Gastrocnemius medialis (tissue), 4 donors: Measurements from ENCODE around the gene GLB1L. TPM values are rescaled to one million over a fixed set of nuclear protein-coding genes. Genes with fewer than 3 reads are reported as not detected.

ENCODE experiments used
- ATAC-seq, 2 donors: fragments of 150-250 bp; one replicate each; pipeline ENCODE4 v1.9.1; 2016
- DNase-seq, 2 donors: peaks; one replicate each; pipeline ENCODE4 v3.0.0-alpha.2; 2019
- H3K27ac ChIP-seq, 4 donors: fragments of 200-600 bp; sonication (generic); 1 replicate in 1 of 4; 2 replicates in 3 of 4; pipeline ENCODE4 v1.5.1; 2016 to 2018; ENCODE audit warnings: mild to moderate bottlenecking in 2 of 4, moderate library complexity in 1 of 4
- H3K27me3 ChIP-seq, 3 donors: fragments of 200-600 bp; sonication (generic) in 2 of 3; 1 replicate in 1 of 3; 2 replicates in 2 of 3; pipeline versions ENCODE4 v1.5.1 to v1.6.0; 2016 to 2019; ENCODE audit warnings: mild to moderate bottlenecking in 1 of 3, moderate library complexity in 1 of 3
- H3K36me3 ChIP-seq, 2 donors: fragments of 200-600 bp; sonication (generic) in 1 of 2; one replicate each; pipeline ENCODE4 v1.5.1; 2017 to 2018
- H3K4me1 ChIP-seq, 2 donors: fragments of 200-600 bp; sonication (generic) in 1 of 2; one replicate each; pipeline ENCODE4 v1.5.1; 2016 to 2017; ENCODE audit warnings: mild to moderate bottlenecking in 2 of 2
- H3K4me3 ChIP-seq, 4 donors: fragments of 200-600 bp; sonication (generic) in 3 of 4; 1 replicate in 1 of 4; 2 replicates in 3 of 4; pipeline ENCODE4 v1.5.1; 2016 to 2019; ENCODE audit warnings: mild to moderate bottlenecking in 2 of 4
- H3K9me3 ChIP-seq, 3 donors: fragments of 200-600 bp; sonication (generic) in 2 of 3; 1 replicate in 1 of 3; 2 replicates in 2 of 3; pipeline ENCODE4 v1.5.1; 2016 to 2019
- POLR2A ChIP-seq, 2 donors: fragments of 450-650 bp; IDR thresholded peaks; one replicate each; pipeline ENCODE4 v1.6.1; 2017; ENCODE audit warnings: antibody characterized with exemption in 2 of 2, mild to moderate bottlenecking in 2 of 2, moderate library complexity in 2 of 2
- in situ Hi-C, 4 donors: fragments of 200-750 bp; cut with MboI; loops; one replicate each; pipeline versions ENCODE4 v1.15.0 to v1.8.0; 2017; ENCODE audit warnings: low sequenced_read_pairs in 4 of 4
- intact Hi-C: fragments of 100-400 bp; cut with DNase I; formaldehyde crosslinking; loops from one replicate; pipeline ENCODE4 v1.15.1; 2023; ENCODE audit warnings: low total_unique reads
- total RNA-seq, 4 donors: library from RNA; depleted of rRNA; stranded (reverse); fragments of >200 nt; gene quantifications; one replicate each; pipeline versions ENCODE4 v1.1.0 to v1.2.3, GENCODE V29; 2016
- TF ChIP-seq, protein P1 (sequence below), 5 experiments: fragments of 450-650 bp in 3 of 5; fragments of 200-600 bp in 2 of 5; sonication (generic) in 2 of 5; IDR thresholded peaks in 4 of 5; conservative IDR thresholded peaks in 1 of 5; 1 replicate in 4 of 5; 2 replicates in 1 of 5; pipeline ENCODE4 v1.5.1; 2016 to 2019; ENCODE audit warnings: antibody characterized with exemption in 5 of 5, mild to moderate bottlenecking in 3 of 5, moderate library complexity in 3 of 5

GLB1L gene
- total RNA-seq, 4 donors from 2014 or later, result 1.0 to 3.6 (median 1.3) TPM

DNA sequence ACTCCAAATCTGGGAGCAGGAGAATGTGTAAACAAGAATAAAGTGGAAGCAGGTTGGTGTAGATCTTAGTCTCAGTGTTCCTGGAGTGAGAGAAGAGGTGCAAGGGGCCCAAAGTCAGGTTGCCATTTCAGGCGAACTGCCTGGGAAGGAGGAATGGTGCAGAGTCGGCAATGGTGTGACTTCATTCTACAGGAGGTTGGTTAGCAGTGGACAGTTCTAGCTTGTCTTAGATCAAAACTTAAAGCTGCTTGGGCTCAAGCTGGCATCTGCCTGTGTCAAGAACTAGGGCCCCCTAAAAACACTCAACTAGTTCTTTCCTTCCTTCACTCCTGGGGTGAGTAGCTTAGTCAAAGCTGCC is 3.6 kb upstream of the GLB1L start:
- intact Hi-C loops (loop anchor here (5.0 kb wide), 1 partner anchor 348 kb away; the partner anchor contains the start of gene STK11IP), in situ Hi-C loops (no loop called here)
- Histone ChIP-seq H3K4me3 (peak overlapping the region in 3 of 4 donors; percentile 7 to 37 (median 24)), H3K36me3 (peaks cover 0 to 33% of the 10 kb centered on the region in 2 donors), H3K9me3 (no peaks in the 10 kb centered on the region), H3K4me1 (peaks cover 66 to 79% of the 10 kb centered on the region in 2 donors), H3K27me3 (no peaks in the 10 kb centered on the region), H3K27ac (peak overlapping the region; percentile 91 to 99 (median 96))
- TF ChIP-seq POLR2A (IDR thresholded peaks at IDR 0.05), result no peak
- TF ChIP-seq, protein P1, sequence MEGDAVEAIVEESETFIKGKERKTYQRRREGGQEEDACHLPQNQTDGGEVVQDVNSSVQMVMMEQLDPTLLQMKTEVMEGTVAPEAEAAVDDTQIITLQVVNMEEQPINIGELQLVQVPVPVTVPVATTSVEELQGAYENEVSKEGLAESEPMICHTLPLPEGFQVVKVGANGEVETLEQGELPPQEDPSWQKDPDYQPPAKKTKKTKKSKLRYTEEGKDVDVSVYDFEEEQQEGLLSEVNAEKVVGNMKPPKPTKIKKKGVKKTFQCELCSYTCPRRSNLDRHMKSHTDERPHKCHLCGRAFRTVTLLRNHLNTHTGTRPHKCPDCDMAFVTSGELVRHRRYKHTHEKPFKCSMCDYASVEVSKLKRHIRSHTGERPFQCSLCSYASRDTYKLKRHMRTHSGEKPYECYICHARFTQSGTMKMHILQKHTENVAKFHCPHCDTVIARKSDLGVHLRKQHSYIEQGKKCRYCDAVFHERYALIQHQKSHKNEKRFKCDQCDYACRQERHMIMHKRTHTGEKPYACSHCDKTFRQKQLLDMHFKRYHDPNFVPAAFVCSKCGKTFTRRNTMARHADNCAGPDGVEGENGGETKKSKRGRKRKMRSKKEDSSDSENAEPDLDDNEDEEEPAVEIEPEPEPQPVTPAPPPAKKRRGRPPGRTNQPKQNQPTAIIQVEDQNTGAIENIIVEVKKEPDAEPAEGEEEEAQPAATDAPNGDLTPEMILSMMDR (IDR thresholded peaks at IDR 0.05 in 4 of 5, conservative IDR thresholded peaks at IDR 0.05 in 1 of 5), result no peak
- DNase-seq (no peak), ATAC-seq (no peak)

DNA sequence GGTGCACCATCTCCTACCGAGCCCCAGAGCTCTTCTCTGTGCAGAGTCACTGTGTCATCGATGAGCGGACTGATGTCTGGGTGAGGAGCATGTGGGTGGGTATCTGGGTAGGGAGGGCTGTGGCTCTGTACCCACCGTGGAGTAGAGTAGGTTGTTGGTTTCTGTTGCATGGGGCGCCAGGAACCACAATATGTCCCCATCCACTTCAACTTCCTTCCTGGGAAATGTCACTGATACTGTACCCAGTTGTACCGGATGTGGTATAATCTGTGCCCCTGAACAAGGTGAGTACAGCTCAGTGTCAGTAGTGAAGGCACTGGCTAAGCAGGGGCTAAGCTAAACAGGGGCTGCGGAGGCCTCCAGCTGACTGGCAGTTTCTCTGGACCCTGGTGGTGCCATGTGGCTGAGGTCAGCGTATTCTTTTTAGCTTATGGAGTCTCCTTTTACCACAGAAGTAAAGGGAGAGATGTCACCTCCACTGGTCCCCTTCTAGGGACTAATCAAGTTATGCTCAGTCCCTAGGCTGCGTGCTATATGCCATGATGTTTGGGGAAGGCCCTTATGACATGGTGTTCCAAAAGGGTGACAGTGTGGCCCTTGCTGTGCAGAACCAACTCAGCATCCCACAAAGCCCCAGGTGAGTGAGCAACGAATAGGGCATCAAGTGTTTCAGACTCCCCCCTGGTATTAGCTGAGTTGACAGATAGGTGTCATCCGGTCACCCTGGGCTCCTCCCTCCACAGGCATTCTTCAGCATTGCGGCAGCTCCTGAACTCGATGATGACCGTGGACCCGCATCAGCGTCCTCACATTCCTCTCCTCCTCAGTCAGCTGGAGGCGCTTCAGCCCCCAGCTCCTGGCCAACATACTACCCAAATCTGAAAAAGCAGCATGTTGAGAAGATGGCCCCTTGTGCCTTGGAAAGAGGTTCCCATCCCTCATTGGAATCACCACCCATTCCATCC is 2.7 kb upstream of the GLB1L start:
- no peak for DNase-seq

DNA sequence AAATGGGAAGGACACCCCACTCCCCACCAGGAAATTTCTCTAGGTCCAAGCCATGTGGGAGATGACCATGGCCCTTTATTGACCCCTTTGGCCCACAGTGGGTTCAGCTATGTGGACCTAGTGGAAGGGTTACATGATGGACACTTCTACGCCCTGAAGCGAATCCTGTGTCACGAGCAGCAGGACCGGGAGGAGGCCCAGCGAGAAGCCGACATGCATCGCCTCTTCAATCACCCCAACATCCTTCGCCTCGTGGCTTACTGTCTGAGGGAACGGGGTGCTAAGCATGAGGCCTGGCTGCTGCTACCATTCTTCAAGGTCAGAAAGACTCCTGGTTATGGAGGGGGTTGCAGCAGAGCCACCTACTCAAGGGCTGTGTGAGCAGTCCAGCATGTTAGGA is 1.3 kb upstream of the GLB1L start:
- DNase-seq (no peak), ATAC-seq (no peak)
- in situ Hi-C loops, result no loop called here
- Histone ChIP-seq H3K4me1 (peaks cover 55 to 59% of the 10 kb centered on the region in 2 donors), H3K27me3 (no peaks in the 10 kb centered on the region), H3K27ac (peak overlapping the region in 3 of 4 donors; percentile 95 to 99 (median 98)), H3K36me3 (peaks cover 0 to 32% of the 10 kb centered on the region in 2 donors), H3K4me3 (no peak overlapping the region), H3K9me3 (no peaks in the 10 kb centered on the region)
- intact Hi-C loops, result loop anchor here (5.0 kb wide), 1 partner anchor 351 kb away; the partner anchor contains the start of gene STK11IP
- TF ChIP-seq, protein P1 (IDR thresholded peaks at IDR 0.05 in 4 of 5, conservative IDR thresholded peaks at IDR 0.05 in 1 of 5), result no peak
- no peak for TF ChIP-seq POLR2A (IDR thresholded peaks at IDR 0.05)

More for the DNA sequence above, 2.7 kb upstream of the GLB1L start:
- TF ChIP-seq, protein P1 (IDR thresholded peaks at IDR 0.05 in 4 of 5, conservative IDR thresholded peaks at IDR 0.05 in 1 of 5), result no peak
- no peak for TF ChIP-seq POLR2A (IDR thresholded peaks at IDR 0.05)
- Histone ChIP-seq H3K9me3 (no peaks in the 10 kb centered on the region), H3K4me1 (peaks cover 66 to 73% of the 10 kb centered on the region in 2 donors), H3K4me3 (peak overlapping the region in 1 of 4 donors; percentile 24), H3K36me3 (peaks cover 0 to 33% of the 10 kb centered on the region in 2 donors), H3K27ac (peak overlapping the region; percentile 91 to 99 (median 96)), H3K27me3 (no peaks in the 10 kb centered on the region)
- intact Hi-C loops (loop anchor here (5.0 kb wide), 1 partner anchor 349 kb away; the partner anchor contains the start of gene STK11IP), in situ Hi-C loops (no loop called here)
- no peak for ATAC-seq

DNA sequence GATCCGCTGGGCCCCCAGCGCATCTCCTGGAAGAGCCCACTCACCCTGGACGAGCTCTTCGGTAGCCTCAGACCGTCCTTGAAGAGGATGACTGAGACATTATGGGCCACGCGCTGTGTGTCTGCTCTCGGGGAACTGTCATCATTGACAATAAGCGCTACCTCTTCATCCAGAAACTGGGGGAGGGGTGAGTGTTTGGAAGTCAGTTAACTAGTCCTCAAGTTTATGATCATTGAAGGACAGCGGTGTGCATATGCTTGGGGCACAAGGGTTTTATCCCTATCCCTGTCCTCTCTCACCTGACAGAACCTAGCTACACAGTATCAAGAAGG is 621 bp upstream of the GLB1L start:
- ATAC-seq, result peak; percentile 1 to 2
- intact Hi-C loops, result loop anchor here (1.0 to 5.0 kb wide), 3 partner anchors 17 to 351 kb away; partner anchors contain the start of genes ANKZF1, ATG9A, CNPPD1 and STK11IP
- H3K9me3 ChIP-seq, result no peaks in the 10 kb centered on the region
- H3K4me3 ChIP-seq, result peak overlapping the region; percentile 65 to 98 (median 82)
- H3K4me1 ChIP-seq, result peaks cover 48 to 52% of the 10 kb centered on the region in 2 donors
- no peak for DNase-seq
- no peaks in the 10 kb centered on the region for H3K27me3 ChIP-seq
- peak overlapping the region; percentile 83 to 99 (median 96) for H3K27ac ChIP-seq
- H3K36me3 ChIP-seq, result peaks cover 0 to 25% of the 10 kb centered on the region in 2 donors
- in situ Hi-C loops, result no loop called here
- TF ChIP-seq, protein P1 (IDR thresholded peaks at IDR 0.05 in 4 of 5, conservative IDR thresholded peaks at IDR 0.05 in 1 of 5), result no peak
- no peak for TF ChIP-seq POLR2A (IDR thresholded peaks at IDR 0.05)
